GM19467 (cell line): ENCODE results near the gene PDE4D.
"Not testable (repeated sequence)": the region's sequence is repeated elsewhere in the genome, so short reads cannot be mapped to it uniquely, and the experiment has no call there.

ENCODE experiments used
- ATAC-seq: cut with Tn5 transposase; IDR thresholded peaks from one replicate; pipeline ENCODE4 v1.9.1; 2021; ENCODE audit warnings: mild to moderate bottlenecking, moderate library complexity; ENCODE audit not compliant: unreplicated experiment

PDE4D gene

GRCh38 chr5:59449905-59450644 is 443.5 kb downstream of the PDE4D start:
- ATAC-seq = no peak

- ATAC-seq = no peak
These were observed 447.2 kb downstream of the PDE4D start for GRCh38 chr5:59446356-59446755.

GRCh38 chr5:59445741-59446140 is 447.8 kb downstream of the PDE4D start:
- ATAC-seq = no peak

DNA sequence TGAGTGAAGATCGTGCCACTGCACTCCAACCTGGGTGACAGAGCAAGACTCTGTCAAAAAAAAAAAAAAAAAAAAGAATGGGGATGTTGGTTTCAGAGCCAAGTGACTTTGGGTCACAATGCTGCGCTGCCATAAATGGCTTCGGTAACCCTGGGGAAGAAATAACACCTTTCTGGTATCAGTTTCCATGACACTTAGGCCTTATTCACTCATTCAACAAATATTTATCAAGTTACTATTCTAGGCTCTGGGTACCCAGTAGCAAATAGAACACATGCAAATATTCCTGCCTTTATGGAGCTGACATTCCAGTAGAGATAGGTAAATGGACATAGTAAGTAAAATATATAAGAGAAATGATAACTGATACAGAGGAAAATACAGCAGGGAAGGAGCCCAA is 454.2 kb downstream of the PDE4D start:
- ATAC-seq = no peak

DNA sequence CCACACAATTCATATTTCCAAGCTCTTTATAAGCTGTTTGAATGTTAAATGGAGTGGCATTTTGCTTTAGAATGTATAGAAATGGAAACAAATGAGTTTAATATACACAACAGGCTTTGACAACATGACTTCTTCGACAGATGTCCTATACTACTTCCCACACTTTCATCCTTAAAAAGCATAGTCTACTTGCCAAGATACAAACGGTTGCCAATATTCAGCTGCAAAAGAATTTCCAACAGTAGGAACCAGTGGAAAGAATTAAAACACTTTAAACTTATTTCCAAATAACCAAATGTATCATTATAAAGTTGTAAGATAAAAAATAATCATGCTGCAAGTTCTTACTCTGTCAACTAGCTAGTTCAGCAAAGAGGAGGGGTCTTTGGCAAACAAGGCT is 456.4 kb downstream of the PDE4D start:
- no peak for ATAC-seq

- no peak for ATAC-seq
These were observed 457.0 kb downstream of the PDE4D start for GRCh38 chr5:59436364-59437148.

DNA sequence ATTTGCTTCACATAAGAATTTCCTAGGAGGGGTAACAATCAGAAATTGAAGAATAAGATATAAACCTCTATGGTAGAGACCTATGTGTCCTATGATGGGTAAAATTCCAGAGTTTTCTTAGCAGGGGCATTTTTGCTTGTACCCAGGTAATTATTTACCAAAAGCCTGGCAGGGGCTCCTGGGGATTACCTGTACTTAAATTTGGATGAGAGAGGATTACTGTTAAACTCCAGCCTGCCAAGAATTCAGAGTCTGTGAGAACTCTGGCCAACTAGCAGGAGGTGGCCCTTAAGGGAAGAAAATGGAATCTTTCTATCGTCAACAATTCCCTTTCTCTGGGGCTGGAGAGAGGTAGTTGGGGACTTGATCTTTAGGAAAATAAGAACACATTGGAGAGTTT is 460.4 kb downstream of the PDE4D start:
- ATAC-seq = no peak

DNA sequence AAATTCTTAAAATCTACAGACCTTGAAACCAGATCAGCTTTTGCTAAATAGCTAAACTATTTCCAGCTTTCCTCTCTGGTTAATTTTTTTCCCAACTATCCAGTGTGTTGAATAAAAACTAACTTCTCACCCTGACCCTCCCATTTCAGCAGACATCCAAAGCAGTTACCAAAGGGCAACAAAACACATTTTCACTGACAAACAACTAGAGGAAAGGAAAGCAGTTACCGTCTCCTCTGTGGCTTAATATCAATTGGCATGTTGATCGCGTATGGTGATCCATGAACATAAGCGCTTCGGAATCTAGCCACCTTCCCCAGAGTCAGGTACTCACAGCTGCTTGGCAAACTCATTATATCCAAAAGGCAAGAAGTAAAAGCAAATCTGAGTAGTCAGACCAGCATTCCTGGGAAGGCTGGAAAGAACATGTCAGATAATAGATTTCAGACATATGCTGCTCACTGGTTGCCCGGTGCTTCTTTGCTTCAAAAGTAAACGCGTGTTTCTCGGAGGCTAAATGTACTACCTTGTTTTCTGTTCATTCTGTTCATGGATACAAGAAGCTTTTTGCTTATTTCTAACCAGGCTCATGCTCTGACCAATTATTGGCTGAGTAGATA is 463.4 kb downstream of the PDE4D start:
- no peak for ATAC-seq

GRCh38 chr5:59428391-59428790 is 465.1 kb downstream of the PDE4D start:
- no peak for ATAC-seq

GRCh38 chr5:59424515-59424914 is 469.0 kb downstream of the PDE4D start:
- ATAC-seq = no peak

- ATAC-seq = no peak
These were observed 470.5 kb downstream of the PDE4D start for GRCh38 chr5:59423021-59423420.

- ATAC-seq = no peak
These were observed 471.3 kb downstream of the PDE4D start for GRCh38 chr5:59421986-59422941.

DNA sequence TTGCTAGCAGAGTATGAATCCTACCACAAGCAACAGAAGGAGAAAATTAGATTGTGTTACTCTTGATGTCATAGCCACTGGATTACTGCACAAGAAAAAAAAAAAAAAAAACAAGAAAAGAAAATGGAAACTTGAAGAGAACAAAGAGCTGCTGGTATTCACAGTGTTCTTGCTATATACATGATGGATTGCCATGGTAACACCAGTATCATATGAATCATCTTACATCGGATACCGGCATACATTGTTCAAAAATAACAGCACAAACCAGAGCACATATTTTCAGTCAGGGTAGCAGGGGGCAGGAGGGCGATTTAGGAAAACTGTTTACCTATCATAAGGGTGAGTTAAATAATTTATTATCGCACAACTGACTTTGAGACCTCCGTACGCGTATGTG is 472.9 kb downstream of the PDE4D start:
- ATAC-seq = no peak

GRCh38 chr5:59418808-59419207 is 474.7 kb downstream of the PDE4D start:
- ATAC-seq = no peak

GRCh38 chr5:59416451-59416850 is 477.1 kb downstream of the PDE4D start:
- no peak for ATAC-seq

GRCh38 chr5:59416026-59416425 is 477.5 kb downstream of the PDE4D start:
- ATAC-seq = no peak

DNA sequence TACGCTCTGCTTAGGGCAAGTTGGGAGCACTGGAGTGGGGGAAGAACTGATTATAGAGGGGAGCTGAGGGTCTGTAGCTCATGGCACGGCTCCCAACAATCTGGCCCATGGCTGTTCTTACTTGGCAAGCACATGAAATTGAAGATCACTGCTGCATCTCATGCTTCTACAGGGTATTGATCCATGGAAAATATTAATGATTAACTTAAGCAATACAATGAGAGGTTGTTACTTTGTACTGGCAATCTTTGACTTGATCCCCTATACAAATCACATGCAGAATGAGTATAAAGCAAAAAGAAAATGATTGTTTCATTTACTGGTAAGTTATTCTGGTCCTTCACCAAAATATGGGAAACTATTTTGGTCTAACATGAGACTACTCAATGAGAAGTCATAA is 481.1 kb downstream of the PDE4D start:
- no peak for ATAC-seq

DNA sequence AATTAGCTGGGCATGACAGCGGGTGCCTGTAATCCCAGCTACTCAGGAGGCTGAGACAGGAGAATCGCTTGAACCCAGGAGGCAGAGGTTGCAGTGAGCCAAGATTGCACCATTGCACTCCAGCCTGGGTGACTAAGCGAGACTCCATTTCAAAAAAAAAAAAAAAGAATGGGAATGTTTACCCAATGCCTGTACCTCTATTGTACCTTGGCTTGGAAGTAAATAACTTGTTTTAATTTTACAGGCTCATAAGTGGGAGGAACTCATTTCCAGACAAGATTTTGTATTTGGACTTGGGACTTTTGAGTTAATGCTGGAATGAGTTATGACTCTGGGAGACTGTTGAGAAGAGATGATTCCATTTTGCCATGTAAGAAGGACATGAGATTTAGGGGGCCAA is 484.5 kb downstream of the PDE4D start:
- ATAC-seq = not testable (repeated sequence)

DNA sequence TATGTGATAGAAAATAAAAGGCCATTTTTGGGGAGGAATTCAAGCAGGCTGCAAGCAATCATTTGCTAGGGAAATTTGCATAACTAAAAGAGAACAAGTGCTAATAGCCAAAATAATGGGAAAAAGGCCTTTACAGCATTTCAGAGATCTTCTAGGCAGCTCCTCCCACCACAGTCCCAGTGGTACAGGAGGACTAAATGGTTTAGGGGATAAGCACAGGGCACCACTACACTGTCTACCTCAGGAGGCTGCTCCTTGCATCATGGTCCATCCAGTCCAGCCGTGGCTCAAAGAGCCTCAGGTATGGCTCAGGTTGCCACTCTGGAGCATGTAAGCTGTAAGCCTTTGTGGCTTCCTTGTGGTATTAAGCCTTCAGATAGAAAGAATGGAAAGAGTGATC is 485.6 kb downstream of the PDE4D start:
- no peak for ATAC-seq

DNA sequence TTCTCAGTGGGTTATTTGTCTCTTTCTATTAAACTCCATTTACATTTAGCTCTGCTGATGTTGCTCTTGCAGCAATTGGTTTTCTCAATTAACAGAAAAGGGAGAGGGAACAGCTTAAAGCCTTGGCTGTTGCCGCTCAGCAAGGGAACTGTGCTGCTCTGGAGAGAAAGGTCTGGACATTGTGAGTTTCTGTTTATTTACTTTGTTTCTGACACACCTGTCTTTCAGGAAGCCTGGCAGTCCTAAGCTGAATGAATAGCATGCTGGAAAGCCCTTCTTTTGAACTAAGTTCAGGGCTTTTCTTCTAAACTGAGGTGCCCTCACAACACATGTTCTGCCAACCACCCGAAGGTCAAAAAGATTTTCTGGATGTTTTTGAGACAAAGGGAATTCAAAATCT is 491.9 kb downstream of the PDE4D start:
- ATAC-seq = no peak

DNA sequence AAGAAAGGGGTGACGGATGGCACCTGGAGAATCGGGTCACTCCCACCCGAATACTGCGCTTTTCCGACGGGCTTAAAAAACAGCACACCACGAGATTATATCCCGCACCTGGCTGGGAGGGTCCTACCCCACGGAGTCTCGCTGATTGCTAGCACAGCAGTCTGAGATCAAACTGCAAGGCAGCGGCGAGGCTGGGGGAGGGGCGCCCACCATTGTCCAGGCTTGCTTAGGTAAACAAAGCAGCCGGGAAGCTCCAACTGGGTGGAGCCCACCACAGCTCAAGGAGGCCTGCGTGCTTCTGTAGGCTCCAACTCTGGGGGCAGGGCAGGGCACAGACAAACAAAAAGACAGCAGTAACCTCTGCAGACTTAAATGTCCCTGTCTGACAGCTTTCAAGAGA is 498.6 kb downstream of the PDE4D start:
- ATAC-seq = not testable (repeated sequence)
